OCI-LY7 (cell line): ENCODE data around the gene FAAH2.
"Not testable (repeated sequence)": the region's sequence is repeated elsewhere in the genome, so short reads cannot be mapped to it uniquely, and the experiment has no call there.

ENCODE experiments used
- CTCF ChIP-seq: fragments of 200-600 bp; sonication (generic); conservative IDR thresholded peaks from 2 replicates; pipeline ENCODE4 v1.5.1; 2014; ENCODE audit warnings: mild to moderate bottlenecking, antibody characterized with exemption, low read length, moderate library complexity, mixed read lengths
- EZH2phosphoT487 ChIP-seq: fragments of 200-600 bp; sonication (generic); IDR thresholded peaks from 2 replicates; pipeline ENCODE4 v1.6.1; 2018; ENCODE audit warnings: low read depth, borderline replicate concordance, mild to moderate bottlenecking, mixed run types, antibody characterized with exemption, low read length, moderate library complexity, mixed read lengths

DNA sequence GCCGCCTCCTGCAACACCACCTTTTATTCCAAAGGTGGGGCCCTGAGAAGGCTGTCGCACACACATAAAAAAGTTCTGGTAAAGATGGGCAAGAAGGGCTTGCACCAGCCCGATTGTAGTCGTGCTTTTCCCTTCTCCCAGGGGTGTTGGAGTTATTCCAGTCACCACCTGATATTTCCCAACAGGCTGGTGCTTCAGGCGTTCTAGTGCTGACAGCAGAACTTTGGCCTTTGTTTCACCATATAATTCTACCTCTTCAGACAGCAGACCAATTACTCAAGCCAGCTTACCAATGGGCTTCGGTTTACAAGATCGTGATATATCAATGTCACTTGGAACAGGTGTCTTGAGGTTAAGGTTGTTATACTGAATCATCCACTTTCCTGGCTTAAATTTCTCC lies 107.7 kb downstream of the FAAH2 start:
- not testable (repeated sequence) for TF ChIP-seq CTCF, EZH2phosphoT487
